Loucy (cell line): ENCODE results near the gene EOMES.

Experiments
- H2AFZ ChIP-seq: fragments of 200-600 bp; sonication (generic); 2 replicates; pipeline ENCODE4 v1.6.0; 2016; ENCODE audit warnings: antibody characterized with exemption, mild to moderate bottlenecking, low read length, moderate library complexity
- H3F3A ChIP-seq: fragments of 200-600 bp; 2 replicates; pipeline ENCODE4 v1.6.0; 2016; ENCODE audit warnings: antibody characterized with exemption, low read depth, mild to moderate bottlenecking
- H3K27me3 ChIP-seq: fragments of 200-600 bp; sonication (generic); 2 replicates; pipeline ENCODE4 v1.6.1; 2014; ENCODE audit warnings: low read length, mild to moderate bottlenecking; ENCODE audit not compliant: insufficient read depth, poor library complexity, severe bottlenecking
- H3K36me3 ChIP-seq: fragments of 200-600 bp; sonication (generic); 2 replicates; pipeline ENCODE4 v1.6.1; 2016; ENCODE audit warnings: low read length; ENCODE audit not compliant: insufficient read depth
- H3K4me1 ChIP-seq: fragments of 200-600 bp; sonication (generic); 2 replicates; pipeline ENCODE4 v1.5.1; 2014; ENCODE audit warnings: low read length, mild to moderate bottlenecking; ENCODE audit not compliant: insufficient read depth, poor library complexity, severe bottlenecking
- H3K4me2 ChIP-seq: fragments of 200-600 bp; sonication (generic); 2 replicates; pipeline ENCODE4 v1.6.0; 2014; ENCODE audit warnings: antibody characterized with exemption, low read length, low read depth, mild to moderate bottlenecking; ENCODE audit not compliant: poor library complexity, severe bottlenecking
- H3K4me3 ChIP-seq: fragments of 200-600 bp; sonication (generic); 2 replicates; pipeline ENCODE4 v1.5.1; 2014; ENCODE audit warnings: low read length, mild to moderate bottlenecking, mixed read lengths; ENCODE audit not compliant: poor library complexity, severe bottlenecking
- H3K79me2 ChIP-seq: fragments of 200-600 bp; sonication (generic); 2 replicates; pipeline ENCODE4 v1.6.1; 2014; ENCODE audit warnings: low read length; ENCODE audit not compliant: insufficient read depth
- H3K9ac ChIP-seq: fragments of 200-600 bp; sonication (generic); 2 replicates; pipeline ENCODE4 v1.6.0; 2014; ENCODE audit warnings: mild to moderate bottlenecking, low read depth, low read length, moderate library complexity; ENCODE audit not compliant: poor library complexity, severe bottlenecking
- H3K9me2 ChIP-seq: fragments of 200-600 bp; sonication (generic); replicated peaks from 2 replicates; pipeline ENCODE4 v1.6.1; 2016; ENCODE audit warnings: low read depth, low read length, mixed read lengths
- H3K9me3 ChIP-seq: fragments of 200-600 bp; sonication (generic); 2 replicates; pipeline ENCODE4 v1.6.1; 2014; ENCODE audit warnings: mild to moderate bottlenecking, antibody characterized with exemption, low read length, low read depth; ENCODE audit not compliant: insufficient read depth
- H4K20me1 ChIP-seq: fragments of 200-600 bp; sonication (generic); 2 replicates; pipeline ENCODE4 v1.6.0; 2014; ENCODE audit warnings: antibody characterized with exemption, low read length, mild to moderate bottlenecking; ENCODE audit not compliant: insufficient read depth, poor library complexity, severe bottlenecking
- EZH2phosphoT487 ChIP-seq: fragments of 200-600 bp; IDR thresholded peaks from 2 replicates; pipeline ENCODE4 v1.6.1; 2018; ENCODE audit warnings: antibody characterized with exemption, mild to moderate bottlenecking, moderate library complexity, borderline replicate concordance
- TF ChIP-seq, protein P1 (sequence below): fragments of 200-600 bp; sonication (generic); conservative IDR thresholded peaks from 2 replicates; pipeline ENCODE4 v1.5.1; 2014; ENCODE audit warnings: mild to moderate bottlenecking, antibody characterized with exemption, low read length

The EOMES gene

DNA sequence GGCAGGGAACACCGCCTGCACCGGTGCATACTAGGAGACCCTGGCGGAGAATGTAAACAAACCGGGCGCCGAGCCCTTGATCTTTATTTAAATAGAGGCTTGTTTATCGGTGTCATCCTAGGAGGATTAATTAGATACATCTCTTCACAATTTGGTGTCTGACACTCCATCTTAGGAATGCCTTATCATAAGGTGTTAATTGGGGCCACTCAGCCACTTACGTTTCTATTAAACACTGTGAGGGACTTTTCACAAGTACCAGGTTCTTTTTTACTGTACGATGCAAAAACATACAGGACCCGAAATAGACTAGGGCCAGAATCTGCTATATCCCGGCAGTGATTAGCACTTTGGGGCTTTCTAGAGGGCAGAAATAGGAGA lies 8.0 kb downstream of the EOMES start:
- Histone ChIP-seq H3K4me1 (peaks cover 8% of the 10 kb centered on the region), H3K9me2 (no peaks in the 10 kb centered on the region), H3K36me3 (no peaks in the 10 kb centered on the region), H2AFZ (no peak overlapping the region), H3K9me3 (no peaks in the 10 kb centered on the region), H3K4me3 (no peak overlapping the region), H3K4me2 (no peak overlapping the region), H4K20me1 (no peaks in the 10 kb centered on the region), H3K9ac (no peak overlapping the region), H3F3A (no peaks in the 10 kb centered on the region), H3K27me3 (peaks cover 7% of the 10 kb centered on the region), H3K79me2 (no peaks in the 10 kb centered on the region)
- TF ChIP-seq, protein P1, sequence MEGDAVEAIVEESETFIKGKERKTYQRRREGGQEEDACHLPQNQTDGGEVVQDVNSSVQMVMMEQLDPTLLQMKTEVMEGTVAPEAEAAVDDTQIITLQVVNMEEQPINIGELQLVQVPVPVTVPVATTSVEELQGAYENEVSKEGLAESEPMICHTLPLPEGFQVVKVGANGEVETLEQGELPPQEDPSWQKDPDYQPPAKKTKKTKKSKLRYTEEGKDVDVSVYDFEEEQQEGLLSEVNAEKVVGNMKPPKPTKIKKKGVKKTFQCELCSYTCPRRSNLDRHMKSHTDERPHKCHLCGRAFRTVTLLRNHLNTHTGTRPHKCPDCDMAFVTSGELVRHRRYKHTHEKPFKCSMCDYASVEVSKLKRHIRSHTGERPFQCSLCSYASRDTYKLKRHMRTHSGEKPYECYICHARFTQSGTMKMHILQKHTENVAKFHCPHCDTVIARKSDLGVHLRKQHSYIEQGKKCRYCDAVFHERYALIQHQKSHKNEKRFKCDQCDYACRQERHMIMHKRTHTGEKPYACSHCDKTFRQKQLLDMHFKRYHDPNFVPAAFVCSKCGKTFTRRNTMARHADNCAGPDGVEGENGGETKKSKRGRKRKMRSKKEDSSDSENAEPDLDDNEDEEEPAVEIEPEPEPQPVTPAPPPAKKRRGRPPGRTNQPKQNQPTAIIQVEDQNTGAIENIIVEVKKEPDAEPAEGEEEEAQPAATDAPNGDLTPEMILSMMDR, result no peak

DNA sequence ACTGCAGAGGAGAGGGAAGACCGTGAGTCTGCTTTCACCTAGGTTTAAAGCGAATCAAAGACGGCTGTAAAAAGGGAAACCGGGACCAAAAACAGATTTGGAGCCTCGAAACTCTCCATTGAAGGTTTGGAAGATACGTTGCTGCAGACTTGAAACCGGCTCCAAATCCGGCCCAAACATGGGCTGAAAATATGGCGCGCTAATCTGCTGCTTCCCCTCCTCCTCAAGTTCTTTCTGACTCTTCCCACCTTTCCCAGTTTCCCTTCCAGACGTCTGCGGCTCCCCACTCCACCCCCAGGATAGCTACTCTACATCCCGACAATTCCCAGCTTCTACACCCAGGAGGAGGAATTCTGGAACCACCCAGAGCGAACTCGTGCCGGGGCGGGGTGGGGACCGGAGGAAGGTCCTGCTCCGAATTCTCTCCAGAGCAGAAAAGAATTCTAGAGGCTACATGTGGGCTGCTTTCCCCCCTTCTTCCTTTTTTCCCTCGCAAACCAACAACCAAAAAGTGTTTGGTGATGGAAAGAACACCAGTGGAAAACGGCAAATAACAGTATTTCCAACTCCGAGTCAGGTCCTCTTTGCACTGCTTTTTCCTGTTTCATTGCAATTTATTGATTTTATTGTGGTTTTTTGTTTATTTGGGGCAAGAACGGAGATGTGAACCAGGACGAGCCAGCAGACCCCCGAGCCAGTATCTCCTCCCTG lies 8.5 kb downstream of the EOMES start:
- no peak overlapping the region for H2AFZ ChIP-seq
- no peaks in the 10 kb centered on the region for H3F3A ChIP-seq
- H3K4me2 ChIP-seq, result no peak overlapping the region
- no peaks in the 10 kb centered on the region for H3K36me3 ChIP-seq
- H3K9ac ChIP-seq, result no peak overlapping the region
- TF ChIP-seq, protein P1, result no peak
- H3K4me3 ChIP-seq, result no peak overlapping the region
- no peaks in the 10 kb centered on the region for H4K20me1 ChIP-seq
- peaks cover 7% of the 10 kb centered on the region for H3K4me1 ChIP-seq
- no peaks in the 10 kb centered on the region for H3K9me3 ChIP-seq
- no peaks in the 10 kb centered on the region for H3K9me2 ChIP-seq
- H3K79me2 ChIP-seq, result no peaks in the 10 kb centered on the region
- H3K27me3 ChIP-seq, result peaks cover 7% of the 10 kb centered on the region

DNA sequence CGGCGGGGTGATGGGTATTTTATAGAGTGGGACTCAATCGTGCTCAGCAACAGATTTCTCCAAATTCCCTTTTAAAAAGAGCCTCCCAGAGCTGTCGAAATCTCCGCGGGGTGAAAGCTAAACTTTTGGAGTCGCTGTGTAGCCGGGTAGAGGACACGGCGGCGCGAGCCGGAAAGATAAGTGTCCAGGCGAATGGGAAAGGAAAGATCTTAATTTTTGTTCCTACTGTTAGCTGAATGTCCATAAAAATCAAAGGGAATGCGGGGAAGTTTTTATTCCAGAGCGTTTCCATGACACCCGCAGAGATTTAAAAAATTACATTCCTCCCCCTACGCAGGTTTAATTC lies 9.1 kb downstream of the EOMES start:
- Histone ChIP-seq H3K36me3 (no peaks in the 10 kb centered on the region), H3K79me2 (no peaks in the 10 kb centered on the region), H3K4me1 (peaks cover 7% of the 10 kb centered on the region), H3K9ac (peak overlapping the region; percentile 66), H3K4me3 (peak overlapping the region; percentile 84), H4K20me1 (no peaks in the 10 kb centered on the region), H3K9me3 (no peaks in the 10 kb centered on the region), H2AFZ (peak overlapping the region; percentile 99; the same call in 1 of the 2 replicates), H3F3A (no peaks in the 10 kb centered on the region), H3K4me2 (peak overlapping the region; percentile 85), H3K27me3 (peaks cover 7% of the 10 kb centered on the region), H3K9me2 (no peaks in the 10 kb centered on the region)
- TF ChIP-seq, protein P1, result no peak
- TF ChIP-seq EZH2phosphoT487, result no peak
